ELF-1 (cell line): ENCODE measurements around the gene PTPN9.

Source experiments
- DNase-seq: peaks from one replicate; pipeline ENCODE4 v3.0.0-alpha.2; 2016; ENCODE audit warnings: low read depth, low spot score

Gene PTPN9

GRCh38 chr15:75422554-75422953, 156.6 kb downstream of the PTPN9 start:
- no peak for DNase-seq

- no peak for DNase-seq
Measured at GRCh38 chr15:75420698-75421097, 158.4 kb downstream of the PTPN9 start.

GRCh38 chr15:75416584-75416983, 162.5 kb downstream of the PTPN9 start:
- DNase-seq, result no peak
